ENCODE measurements around the gene DKC1.

Gene DKC1

DNA sequence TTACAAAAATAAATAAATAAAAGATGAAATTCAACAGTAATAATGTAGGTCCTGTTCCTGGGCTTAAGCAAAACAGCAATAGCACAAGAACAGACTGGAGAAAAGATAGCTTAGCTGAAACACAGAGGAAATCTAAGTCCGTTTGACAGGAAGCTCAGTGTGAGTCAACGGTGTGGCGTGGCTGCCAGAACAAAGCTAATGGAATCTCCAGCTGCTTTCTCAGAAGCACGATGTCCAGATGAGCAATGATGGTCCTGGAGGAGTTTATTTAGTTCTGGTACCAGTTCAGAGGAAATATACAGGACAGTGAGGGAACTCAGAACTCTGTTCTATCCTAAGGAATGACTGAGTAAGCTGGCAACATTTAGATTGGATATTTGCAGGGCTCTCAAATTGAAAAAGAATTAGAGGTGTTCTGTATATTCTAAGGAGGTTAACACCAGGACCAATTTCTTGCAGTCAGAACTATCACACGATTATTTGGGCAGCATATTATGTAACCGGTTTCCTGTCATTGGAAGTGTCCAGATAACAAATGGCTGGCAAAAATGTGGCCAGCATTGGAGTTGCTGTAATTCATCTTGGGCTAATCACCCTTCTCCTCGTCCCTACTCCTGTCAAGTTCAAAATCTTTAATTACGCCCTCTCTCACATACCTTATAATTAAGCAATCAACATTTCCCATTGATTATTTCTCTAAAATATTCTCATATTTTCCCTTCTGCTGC, 24.5 kb upstream of the DKC1 start:
- DNase-seq, result peak; percentile 77

DNA sequence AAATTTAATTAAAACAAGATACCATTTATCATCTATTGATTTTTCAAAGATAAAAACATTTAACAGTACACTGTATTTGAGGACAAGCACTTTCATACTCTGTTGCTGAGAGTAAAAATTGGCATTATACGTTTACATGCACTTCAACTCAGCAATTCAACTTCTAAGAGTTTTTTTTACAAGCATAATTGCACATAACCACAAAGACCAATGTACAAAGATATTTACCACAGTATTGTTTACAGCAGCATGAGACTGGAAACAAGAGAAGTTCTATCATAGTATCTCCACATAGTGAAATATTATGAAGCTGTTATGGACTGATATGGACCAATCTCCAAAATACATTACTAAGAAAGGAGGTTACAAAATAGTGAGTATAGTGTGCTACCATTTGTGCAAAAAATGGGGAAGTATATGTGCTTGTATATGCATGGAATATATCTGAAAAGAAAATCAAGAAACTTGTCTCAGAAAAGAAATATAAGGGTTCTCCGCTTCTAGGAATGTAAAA, 22.7 kb upstream of the DKC1 start:
- no peak for DNase-seq

DNA sequence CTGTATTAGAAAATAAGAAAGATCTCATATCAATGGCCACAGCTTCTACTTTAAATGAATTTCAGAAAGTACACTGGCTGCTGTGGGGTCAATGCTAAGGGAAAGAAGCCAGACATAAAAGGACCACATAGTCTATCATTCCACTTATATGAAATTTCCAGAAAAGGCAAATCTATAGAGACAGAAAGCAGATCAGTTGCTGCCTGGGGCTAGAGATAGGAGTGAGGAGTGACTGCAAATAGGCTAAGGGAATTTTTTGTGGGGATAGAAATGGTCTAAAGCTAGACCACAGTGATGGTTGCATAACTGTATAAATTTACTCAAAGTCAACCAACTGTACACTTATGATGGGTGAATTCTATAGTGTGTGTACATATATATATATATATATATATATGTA, 20.1 kb upstream of the DKC1 start:
- no peak for DNase-seq

DNA sequence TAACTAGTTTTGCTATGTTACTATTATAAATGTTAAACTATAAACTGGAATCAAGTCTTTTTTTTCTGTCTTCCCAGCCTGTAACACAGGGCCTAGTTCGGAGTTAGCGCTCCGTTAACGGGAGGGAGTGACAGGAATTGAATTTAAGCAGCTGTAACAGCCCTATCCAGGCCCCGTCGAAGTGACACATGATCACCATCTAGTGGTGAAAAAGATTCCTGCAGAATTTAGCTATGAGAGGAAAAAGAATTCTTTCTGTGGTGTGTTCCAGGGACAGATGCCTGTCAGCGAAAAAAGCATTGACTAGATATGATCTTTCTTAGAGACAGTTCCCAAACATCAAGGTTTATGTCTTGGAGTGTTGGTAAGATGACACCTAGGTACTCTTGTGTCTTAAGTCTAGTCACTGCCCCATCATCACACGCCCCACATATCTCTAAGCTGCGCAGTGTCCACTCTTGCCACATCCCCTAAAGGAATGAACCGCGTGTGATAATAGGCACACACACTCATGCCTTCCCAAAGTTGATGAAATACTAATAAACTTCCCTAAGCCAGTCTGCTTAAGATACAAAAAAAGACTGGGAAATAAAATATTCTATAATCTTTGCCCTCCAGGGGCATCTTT, 13.8 kb upstream of the DKC1 start:
- peak; percentile 59 for DNase-seq

DNA sequence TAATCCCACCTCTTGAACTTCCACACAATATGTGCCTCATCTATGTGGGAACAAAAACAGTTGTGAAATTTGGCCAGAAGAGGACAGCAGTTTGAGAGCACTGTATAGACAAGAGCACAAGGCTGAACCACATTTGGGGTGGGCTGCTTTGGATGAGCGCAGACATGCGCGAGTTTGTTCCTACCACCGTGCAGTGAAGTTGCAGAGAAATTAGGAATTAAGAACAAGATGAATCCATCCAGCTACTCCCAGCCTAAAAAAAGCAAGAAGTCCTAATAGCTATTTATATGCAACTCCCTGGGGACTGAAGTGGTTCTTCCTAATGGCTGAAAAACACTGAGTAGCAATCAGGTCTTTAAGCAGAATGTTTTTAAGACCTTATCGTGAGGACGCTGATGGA, 12.8 kb upstream of the DKC1 start:
- DNase-seq, result no peak

- DNase-seq, result peak; percentile 39
Measured at GRCh38 chrX:154750301-154751202, 12.1 kb upstream of the DKC1 start, which contains the start of gene GAB3. GAB3 (minus strand) TSS chrX:154751077; CDS start chrX:154751025, 52 bp downstream.

DNA sequence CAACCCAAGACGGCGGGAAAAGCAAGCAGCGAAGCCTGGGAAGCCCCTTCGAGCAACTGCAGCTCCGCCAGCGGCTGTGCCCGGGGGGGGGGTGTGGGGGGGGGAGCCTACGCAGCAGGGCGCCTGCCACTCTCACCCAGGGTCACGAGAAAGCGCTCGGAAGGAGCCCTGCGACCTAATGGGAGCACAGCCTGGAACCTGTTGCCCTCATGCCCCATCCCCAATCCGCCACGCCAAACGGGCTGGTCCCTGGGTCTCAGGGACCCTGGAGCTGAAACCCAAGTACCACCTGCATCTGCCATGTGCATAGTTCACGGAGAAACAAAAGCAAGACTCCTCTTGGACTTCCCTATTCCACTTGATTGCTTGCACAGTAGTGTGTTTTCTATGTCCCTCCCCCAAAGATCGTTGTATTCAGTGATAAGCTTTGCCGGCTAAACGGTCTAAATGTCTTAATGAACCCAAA, 11.4 kb upstream of the DKC1 start:
- no peak for DNase-seq

DNA sequence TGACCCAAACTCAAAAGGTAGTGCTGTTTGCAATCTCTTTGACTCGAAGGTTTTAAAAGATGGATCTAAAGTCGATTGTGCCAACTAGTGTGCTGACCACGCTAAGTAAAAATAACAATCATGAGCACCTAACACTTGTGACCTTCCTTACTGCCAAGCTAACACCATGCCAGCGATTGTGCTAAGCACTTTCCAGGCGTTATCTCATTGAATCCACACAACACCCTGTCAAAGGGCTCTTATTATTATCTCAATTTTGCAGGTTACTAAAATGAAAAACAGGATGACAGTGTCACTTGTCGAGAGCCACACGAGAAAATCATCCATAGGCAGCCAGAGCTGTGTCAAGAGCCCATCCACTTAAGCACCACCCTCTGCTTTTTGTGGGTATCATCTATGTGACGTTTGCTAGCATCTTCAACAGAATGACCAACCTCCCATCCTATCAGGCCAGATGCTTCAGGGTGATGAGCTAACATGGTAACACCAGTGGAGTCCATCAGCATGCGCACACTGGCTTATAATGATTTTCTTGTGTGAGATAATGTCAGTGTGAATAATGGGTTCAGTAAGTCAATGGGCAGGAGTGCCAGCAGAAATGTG, 10.9 kb upstream of the DKC1 start:
- no peak for DNase-seq

- no peak for DNase-seq
Measured at GRCh38 chrX:154758696-154759095, 4.0 kb upstream of the DKC1 start.

DNA sequence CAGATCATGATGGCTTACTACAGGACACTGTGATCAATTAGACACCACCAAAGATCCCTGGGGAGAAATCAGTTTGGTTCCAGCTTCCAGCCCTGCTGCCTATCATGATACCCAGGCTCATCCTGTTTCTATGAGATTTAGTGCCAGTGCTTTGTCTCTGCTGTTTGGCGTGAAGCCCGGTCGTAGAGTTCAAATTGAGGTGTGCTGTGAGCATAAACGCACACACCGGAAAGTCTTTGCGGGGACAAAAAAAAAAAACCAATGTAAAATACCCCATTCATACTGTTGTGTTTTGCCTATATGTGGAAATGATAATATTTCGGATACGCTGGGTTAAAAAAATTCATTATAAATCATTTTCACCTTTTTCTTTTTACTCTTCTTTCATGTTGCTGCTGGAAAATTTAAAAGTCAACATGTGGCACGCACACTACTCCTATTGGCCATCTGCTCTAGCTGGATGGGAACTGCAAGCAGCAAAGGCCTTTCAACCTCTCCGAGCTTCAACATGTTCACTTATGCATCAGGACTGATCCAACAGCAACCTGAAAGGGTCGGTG, 607 bp upstream of the DKC1 start:
- no peak for DNase-seq

- DNase-seq, result no peak
Measured at GRCh38 chrX:154774622-154775021, 12.0 kb downstream of the DKC1 start.

DNA sequence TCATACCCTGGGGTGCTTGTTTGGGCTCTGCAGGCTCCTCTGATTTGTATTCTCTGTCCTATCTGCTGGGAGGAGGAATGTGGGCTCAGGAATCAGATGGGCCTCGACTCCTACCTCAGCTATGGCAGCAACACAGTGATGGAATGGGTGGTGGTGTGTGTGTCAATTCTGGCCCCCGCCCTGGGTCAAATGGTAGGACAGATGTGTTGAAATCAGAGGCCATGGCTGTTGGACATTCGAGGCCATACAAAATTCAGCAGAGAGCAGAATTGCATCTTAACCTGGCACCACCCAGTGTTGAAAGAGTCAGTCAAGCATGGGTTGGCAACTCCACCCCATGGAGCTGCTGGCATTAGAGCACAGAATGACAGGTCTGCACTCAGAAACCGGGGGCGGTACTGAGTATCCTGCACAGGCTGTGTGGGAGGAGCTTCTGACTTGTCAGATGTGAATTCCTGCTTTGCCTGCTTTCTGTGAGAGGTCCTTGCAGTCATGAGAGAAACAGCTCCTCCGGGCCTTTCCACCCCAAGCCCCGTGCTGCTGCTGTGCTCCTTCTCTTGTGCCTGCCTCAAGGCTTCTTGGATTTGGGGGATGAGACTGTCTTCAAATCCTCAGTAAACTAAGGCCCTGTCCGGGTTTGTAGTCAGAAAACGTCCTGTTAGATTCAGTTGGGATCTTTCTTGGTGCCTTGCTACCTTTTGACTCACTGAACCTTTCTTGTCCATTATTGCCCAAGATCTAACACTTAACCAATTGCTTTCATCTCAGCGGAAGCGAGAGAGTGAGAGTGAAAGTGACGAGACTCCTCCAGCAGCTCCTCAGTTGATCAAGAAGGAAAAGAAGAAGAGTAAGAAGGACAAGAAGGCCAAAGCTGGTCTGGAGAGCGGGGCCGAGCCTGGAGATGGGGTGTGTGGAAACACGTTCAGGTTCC, 13.0 kb downstream of the DKC1 start:
- no peak for DNase-seq

- no peak for DNase-seq
Measured at GRCh38 chrX:154776753-154777152, 14.1 kb downstream of the DKC1 start.

GRCh38 chrX:154779261-154779660, 16.6 kb downstream of the DKC1 start:
- no peak for DNase-seq

DNA sequence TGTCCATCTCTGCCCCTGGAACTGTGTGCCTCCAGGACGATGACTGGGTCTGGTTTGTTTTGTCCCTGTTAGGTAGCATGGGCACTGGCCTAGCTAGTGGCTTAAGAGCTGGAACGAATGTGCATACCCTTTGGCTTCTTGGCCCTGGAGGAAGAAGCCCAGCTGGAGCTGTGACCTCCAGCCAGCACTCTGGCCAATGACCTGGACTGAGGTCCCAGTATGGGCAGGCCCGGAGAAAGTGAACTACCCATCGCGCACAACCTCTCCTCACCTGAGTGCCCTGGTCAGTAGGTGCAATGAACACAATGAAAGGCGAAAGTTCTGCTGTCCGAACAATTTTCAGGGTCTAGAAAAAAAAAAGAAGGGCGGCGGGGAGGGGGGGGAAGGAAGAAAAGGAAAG, 18.3 kb downstream of the DKC1 start:
- DNase-seq, result no peak

- no peak for DNase-seq
Measured at GRCh38 chrX:154784149-154784995, 21.7 kb downstream of the DKC1 start.

DNA sequence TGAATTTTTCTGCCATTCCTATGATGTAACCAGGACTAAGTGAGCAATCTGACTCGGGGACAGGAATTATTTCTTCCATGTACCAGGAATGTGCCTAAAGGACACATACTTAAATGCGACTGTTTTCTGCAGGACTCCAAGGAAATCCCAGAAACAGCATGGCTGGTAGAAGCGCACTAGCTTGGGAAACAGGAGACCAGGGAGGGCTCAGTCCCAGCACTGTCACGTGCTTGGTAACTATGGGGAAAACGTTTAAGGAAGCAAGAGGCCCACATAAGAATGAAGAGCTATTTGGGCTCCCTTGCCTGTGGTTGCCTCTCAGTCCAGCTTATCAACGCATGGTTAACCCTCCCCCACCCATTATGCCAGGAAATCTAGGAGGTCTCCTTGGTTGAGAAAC, 23.1 kb downstream of the DKC1 start:
- DNase-seq, result no peak

DNA sequence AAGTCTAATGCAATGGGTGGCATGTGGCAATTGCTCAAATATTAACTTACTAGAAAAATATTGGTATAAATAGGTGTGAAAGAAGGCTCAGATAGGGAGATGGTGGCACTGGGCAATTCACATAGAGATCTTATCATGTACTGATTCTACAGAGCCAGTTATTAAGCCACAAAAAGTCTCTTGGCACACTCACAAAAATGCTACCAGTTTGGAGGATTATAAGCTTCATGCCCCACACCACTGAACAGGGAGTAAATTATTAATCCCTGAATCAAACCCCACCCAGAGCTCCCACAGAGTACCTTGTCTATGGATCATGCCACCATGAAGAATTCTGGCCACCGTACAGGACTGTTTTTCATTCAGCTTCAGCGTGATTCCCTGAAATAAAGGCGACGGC, 28.8 kb downstream of the DKC1 start:
- DNase-seq, result no peak

DNA sequence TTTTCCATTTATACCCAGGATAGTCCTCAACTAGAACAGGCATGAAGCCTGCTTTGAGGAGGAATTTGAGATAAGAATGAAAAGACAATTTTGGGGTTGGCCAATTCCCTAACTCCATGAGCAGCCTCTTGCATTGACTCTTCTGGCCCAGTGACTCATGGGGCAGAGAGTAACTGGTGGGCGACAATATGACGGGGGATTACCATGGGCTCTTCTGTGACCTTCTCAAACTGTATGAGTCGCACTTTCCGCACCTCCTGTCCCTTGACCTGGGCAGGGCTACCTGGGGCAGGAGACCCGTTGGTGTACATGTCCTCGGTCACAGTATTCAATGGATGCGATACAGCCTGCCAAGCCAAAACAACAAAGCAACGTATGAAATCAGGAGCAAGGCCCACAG, 29.3 kb downstream of the DKC1 start:
- no peak for DNase-seq

- DNase-seq, result no peak
Measured at GRCh38 chrX:154793084-154793795, 30.6 kb downstream of the DKC1 start.
